Astrocyte of the spinal cord (primary cell): ENCODE measurements around the gene COL9A2.
"Not testable (repeated sequence)": the region's sequence is repeated elsewhere in the genome, so short reads cannot be mapped to it uniquely, and the experiment has no call there.

Experiments used
- DNase-seq: peaks from one replicate; pipeline ENCODE4 v3.0.0; 2011; ENCODE audit warnings: low read depth, low spot score
- H3K4me3 ChIP-seq: 2 replicates; pipeline ENCODE4 v1.5.1; 2011; ENCODE audit warnings: low read depth, mild to moderate bottlenecking, low read length, moderate library complexity
- CTCF ChIP-seq: IDR thresholded peaks from 2 replicates; pipeline ENCODE4 v1.5.1; 2012; ENCODE audit warnings: low read depth, mild to moderate bottlenecking, low read length, inconsistent platforms
- in situ Hi-C: cut with HindIII; loops from 2 replicates; pipeline ENCODE4 v1.10.0; 2017; ENCODE audit warnings: low sequenced_read_pairs

COL9A2 gene

GRCh38 chr1:40341491-40342380 lies 24.6 kb upstream of the COL9A2 start:
- H3K4me3 ChIP-seq: no peak overlapping the region
- no peak for DNase-seq
- TF ChIP-seq CTCF: no peak
- in situ Hi-C loops: no loop called here

- no peak overlapping the region for H3K4me3 ChIP-seq
- TF ChIP-seq CTCF: no peak
- in situ Hi-C loops: no loop called here
- no peak for DNase-seq
These were observed 22.6 kb upstream of the COL9A2 start for GRCh38 chr1:40339420-40340323.

- H3K4me3 ChIP-seq: no peak overlapping the region
- peak; percentile 99 for TF ChIP-seq CTCF
- in situ Hi-C loops: no loop called here
- peak; percentile 75 for DNase-seq
These were observed 21.8 kb upstream of the COL9A2 start for GRCh38 chr1:40338745-40339419.

- no peak for TF ChIP-seq CTCF
- in situ Hi-C loops: no loop called here
- H3K4me3 ChIP-seq: no peak overlapping the region
- DNase-seq: no peak
These were observed 20.4 kb upstream of the COL9A2 start for GRCh38 chr1:40337443-40337842.

DNA sequence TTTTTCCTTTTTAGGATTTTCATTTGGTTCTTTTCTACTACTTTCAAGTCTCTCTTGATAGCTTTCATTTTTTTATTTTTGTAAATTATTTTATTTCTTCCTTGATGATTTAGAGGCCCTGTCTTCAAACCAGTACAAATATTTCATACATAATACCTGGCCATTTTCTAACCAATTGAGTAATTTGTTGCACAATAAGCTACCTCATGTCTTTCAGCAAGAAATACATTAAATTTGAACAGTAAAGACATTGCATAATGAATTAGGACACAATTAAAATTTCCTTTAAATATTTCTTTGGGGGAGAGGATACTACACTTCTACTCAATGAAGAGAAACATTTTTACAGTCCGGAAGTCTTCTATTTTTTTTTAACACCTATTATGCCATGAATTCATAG lies 15.6 kb upstream of the COL9A2 start:
- no peak overlapping the region for H3K4me3 ChIP-seq
- no peak for TF ChIP-seq CTCF
- DNase-seq: no peak
- in situ Hi-C loops: no loop called here

DNA sequence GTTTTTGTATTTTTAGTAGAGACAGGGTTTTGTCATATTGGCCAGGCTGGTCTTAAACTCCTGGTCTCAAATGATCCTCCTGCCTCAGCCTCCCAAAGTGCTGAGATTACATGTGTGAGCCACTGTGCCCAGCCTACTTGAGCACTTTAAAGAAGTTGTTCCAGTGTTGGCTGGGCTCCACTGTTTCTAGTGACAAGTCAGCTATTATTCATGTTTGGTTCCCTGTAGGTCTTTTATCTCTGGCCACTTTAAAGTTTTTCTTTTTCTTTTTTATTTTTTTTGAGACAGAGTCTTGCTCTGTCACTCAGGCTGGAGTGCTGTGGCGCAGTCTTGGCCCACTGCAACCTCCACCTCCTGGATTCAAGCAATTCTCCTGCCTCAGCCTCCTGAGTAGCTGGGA lies 14.3 kb upstream of the COL9A2 start:
- in situ Hi-C loops, DNase-seq, H3K4me3 ChIP-seq: not testable (repeated sequence)
